G401 (cell line): Measurements from ENCODE around the gene MTHFD1. TPM values are rescaled to one million over a fixed set of nuclear protein-coding genes. Genes with fewer than 3 reads are reported as not detected.

Experiments
- DNase-seq: peaks from one replicate; pipeline ENCODE4 v3.0.0-alpha.2; 2015; ENCODE audit warnings: low spot score
- in situ Hi-C: cut with HindIII; loops from 2 replicates; pipeline ENCODE4 v1.10.0; 2016; ENCODE audit warnings: low sequenced_read_pairs, mixed read lengths
- total RNA-seq: library from RNA; depleted of rRNA; stranded (reverse); fragments of >200 nt; shearing (Covaris generic); gene quantifications from 2 replicates; pipeline ENCODE4 v1.2.3, GENCODE V29; 2014

Gene MTHFD1
- total RNA-seq, 1 experiment from 2014 or later: 53.0 TPM

DNA sequence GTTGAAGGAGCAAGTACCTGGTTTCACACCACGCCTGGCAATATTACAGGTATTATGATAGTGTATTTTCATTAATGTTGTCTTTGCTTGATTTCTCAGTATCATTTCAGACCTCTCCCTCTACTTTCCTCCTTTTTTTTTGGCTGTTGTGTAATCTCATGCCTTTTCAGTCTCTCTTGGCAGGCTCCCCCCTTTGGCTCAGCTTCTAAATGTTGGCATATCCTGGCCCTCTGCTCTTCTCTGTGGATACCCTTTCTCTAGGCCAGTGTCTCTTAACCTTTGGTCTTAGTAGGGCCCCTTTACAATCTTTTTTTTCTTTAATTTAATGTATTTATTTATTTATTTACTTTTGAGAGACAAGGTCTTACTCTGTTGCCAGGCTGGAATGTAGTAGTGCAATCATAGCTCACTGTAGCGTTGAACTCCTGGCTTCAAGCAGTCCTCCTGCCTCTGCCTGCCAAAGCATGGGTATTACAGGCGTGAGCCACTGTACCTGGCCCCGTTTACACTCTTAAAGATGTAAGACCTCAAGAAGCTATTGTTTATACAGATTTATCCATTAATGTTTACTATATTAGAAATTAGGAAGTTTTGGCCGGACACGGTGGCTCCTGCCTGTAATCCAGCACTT is 12.8 kb downstream of the MTHFD1 start:
- in situ Hi-C loops: no loop called here
- peak; percentile 30 for DNase-seq

DNA sequence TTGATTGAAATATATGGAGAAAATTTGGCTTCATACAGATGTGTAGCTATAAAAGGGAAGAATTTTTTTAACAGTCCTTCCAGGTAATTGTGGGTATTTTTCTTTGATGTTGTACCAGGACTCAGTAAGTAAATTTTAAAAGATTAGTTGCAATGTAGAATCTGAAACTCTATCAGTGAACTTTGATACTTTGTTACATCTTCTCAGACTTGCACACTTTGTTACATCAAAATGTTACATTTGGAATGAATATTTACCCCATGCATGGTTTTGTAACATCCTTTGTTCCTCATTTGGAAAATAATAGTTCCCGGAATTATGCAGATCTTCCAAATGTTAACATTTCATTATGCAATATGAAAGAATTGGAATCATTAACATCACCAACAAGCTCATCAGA is 13.8 kb downstream of the MTHFD1 start:
- in situ Hi-C loops: no loop called here

DNA sequence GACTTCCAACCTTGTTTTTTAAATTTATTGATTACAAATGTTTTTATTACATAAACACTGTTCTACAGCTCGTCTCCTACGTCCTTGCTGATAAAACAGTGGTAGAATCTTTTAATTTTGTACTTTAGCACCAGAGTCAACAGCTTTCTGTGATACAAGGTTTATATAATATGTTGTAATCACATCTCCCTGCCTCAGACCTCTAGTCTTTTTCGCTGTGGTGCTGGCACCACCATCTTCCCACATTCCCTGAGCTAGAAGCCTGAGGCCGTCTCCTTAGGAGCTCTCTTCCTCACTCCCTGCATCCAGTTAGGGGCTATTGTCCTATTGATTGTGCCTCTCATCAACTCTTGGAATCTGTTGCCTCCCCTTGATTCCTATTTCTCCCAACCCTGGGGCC is 17.1 kb downstream of the MTHFD1 start:
- in situ Hi-C loops: no loop called here
- DNase-seq: no peak

More for the DNA sequence above, 13.8 kb downstream of the MTHFD1 start:
- no peak for DNase-seq

DNA sequence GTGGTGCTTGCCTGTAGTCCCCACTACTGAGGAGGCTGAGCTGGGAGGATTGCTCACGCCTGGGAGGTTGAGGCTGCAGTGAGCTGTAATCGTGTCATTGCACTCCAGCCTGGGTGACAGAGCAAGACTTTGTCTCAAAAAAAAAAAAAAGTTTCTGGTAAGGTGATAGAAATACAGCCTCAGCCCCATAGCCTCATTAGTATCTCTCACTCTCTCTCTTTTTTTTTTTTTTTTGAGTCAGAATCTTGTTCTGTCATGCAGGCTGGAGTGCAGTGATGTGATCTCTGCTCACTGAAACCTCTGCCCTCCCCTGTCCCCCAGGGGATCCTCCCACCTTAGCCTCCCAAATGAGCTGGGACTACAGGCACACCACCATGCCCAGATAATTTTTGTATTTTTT is 19.2 kb downstream of the MTHFD1 start:
- in situ Hi-C loops: no loop called here
- DNase-seq: no peak

DNA sequence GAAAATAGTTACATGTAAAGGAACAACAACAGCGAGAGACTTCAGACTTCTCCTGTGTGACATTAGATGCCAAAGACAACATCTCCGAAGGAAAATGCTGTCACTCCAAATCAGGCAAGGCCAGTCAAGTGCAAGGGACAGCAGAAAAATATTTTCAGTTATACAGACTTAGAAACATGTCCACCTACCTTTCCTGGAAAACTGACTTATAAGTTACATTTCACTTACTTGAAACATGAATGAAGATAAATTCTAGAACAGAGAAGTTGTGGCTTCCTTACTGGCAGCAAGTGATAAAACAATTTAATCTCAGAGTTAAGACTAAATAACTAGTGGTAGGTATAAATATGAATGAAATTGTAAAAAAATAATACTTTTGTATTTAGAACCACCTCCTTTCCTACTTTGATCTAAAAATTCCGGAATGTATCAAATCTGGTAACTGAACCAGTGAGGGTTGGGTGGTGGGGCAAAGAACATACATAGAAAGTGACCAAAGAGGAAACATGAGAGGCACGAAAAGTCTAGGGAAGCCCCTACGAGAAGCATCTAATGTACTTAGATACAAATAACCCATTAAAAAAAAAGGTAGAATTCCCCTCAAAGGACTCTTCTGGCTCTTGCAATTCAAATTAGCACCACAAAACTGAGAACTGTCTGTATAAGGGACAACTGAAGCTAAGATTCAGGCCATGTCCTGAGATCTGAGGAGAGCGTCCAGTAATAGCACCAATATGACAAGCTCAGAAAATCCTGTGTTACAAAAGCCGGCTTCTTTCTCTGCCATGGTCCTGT is 21.2 kb downstream of the MTHFD1 start:
- no peak for DNase-seq
- in situ Hi-C loops: no loop called here

DNA sequence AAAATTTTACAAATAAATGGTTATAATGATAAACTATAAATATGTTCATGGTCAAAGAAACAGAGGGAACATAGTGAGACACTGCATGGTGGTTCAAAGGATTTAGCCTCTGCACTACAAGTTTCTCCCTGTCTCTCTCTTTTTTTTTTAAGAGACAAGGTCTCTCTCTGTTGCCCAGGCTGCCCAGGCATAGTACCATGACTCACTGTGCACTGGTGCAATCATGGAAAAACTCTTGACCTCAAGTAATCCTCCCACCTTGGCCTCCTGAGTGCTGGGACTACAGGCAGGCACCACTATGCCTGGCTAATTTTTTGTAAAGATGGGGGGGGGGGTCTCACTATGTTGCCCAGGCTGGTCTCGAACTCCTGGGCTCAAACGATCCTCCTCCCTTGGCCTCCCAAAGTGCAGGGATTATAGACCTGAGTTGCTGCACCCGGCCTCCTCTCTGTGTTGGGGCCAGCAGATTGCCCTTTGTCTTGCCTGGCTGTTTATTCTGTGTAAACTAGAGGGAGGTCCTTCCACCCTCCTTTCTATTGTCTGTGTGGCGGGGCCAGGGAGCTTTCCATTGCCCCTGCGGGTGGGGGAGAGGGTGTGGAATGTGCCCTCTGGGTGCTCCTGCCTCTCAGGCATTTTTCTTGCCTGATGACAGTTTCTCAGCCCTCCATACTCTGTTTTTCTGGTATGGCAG is 22.1 kb downstream of the MTHFD1 start:
- DNase-seq: no peak
- in situ Hi-C loops: no loop called here

DNA sequence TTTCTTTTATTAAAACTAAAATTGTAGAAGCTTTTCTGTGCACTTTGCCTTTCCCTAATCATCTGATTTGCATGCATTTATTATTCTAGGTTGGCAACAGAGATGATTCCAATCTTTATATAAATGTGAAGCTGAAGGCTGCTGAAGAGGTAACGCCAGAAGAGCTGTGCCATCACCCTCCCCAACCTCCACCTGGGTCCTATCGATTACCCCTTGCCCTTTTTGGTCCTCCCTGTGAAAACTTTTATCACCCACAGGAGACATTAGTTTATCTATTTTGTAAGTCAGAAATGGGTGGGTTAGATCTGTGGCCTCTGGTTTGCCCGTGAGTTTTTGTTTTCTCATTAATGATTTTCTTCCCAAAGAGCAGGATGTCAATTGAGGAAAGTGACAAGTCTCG is 22.8 kb downstream of the MTHFD1 start:
- DNase-seq: no peak
- in situ Hi-C loops: no loop called here

DNA sequence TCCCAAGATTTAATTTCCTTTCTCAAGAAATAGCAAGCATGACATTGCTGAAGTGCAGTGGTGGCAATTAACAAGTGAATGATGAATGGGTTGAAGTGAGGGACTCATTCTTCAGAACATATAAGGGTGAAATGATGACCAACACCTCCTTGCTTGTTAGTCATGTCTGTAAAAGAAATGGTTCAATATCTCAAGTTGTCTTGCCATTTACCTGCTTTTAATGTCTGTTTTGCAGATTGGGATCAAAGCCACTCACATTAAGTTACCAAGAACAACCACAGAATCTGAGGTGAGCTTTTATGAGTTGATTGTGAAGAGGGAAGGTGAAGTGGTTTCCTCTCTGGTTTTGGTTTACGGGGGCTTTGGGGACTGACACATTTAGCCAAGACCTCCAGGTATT is 24.1 kb downstream of the MTHFD1 start:
- in situ Hi-C loops: no loop called here
- DNase-seq: no peak

DNA sequence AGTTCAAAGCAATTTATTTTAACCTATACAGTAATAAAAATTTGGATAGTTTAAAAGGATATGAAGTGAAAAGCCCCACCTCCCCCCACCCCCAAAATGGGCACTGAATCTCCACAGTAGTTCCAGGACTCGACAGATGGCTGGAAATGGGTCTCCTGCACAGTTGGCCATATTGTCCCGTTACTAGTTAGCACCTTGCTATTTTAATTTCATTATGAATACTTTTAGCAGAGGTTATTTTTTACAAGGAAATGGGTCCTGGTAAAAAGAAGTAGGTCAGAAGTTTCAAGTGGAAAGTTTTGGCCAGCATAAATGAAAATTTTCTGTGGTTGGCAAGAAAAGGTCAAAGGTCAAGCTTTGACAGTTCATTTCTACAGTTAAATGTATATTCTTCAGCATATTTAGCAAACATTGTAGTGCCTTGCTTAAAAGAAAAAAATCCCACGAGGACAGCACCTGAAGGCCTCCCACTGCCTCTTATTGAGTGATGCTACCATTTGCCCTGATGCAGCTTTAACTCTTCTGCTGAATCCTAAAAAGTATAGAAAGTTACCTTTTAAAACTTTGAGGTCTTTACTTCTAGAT is 28.3 kb downstream of the MTHFD1 start:
- no peak for DNase-seq

DNA sequence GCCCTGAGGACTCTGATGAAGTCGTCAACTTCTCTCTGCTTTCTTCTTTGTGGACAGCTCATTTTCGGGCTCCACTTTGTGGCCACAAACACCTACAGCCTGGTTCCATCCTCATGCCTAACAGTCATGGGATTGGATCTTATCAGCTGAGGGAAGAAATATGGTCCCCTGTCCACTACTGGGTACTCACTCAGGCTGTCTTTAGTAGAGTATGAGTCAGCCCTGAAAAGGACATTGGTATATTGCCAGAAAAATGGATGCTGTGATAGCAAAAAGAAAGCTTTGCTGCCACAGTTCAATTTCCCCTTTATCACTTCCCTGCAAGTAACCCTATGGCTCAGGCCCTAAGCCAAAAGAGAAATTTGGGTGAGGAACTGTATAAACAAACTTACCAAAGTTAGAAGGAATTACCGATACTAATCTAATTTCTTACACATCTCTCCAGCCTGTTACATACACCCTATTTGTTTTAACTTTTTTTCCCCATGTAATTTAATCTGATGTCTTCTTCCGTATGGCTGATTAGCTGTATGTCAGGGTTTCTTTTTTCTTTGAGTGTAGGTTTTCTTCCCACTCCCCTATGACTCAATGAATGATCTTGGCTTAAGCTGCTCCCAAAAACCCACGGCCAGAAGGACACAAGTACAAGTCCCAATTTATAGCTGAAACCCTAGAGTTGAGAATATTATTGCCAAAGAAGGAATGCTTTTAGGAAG is 29.1 kb downstream of the MTHFD1 start:
- in situ Hi-C loops: no loop called here
- DNase-seq: no peak

More for the DNA sequence above, 28.3 kb downstream of the MTHFD1 start:
- in situ Hi-C loops: no loop called here

DNA sequence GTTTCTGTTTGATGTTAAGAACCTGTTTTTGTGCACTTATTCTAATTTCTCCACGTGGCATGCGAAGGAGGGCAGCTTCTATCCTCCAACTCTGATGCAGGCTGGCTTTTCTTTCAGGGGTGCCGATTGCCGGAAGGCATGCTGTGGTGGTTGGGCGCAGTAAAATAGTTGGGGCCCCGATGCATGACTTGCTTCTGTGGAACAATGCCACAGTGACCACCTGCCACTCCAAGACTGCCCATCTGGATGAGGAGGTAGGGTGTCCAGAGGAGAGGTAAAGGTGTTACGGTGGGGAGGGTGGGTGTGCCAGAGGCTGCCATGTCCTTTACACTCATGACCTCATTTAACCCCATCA is 29.6 kb downstream of the MTHFD1 start:
- in situ Hi-C loops: no loop called here
- no peak for DNase-seq

DNA sequence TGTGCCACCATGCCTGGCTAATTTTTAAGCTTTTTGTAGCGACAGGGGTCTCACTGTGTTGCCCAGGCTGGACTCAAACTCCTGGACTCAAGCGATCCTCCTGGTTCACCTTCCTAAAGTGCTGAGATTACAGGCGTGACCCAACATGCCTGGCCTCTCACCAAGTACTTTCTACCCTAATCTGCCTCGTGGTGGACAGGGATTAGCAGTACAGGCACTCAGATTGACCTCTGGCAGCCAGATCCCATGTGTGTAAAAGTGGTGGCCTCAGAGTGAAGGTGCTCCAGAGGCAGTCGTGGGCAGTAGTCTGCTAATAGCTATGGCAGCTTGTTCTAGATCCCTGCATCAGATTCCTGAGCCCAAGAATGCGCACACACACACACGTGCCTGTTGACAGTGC is 30.9 kb downstream of the MTHFD1 start:
- in situ Hi-C loops: no loop called here
- DNase-seq: no peak

DNA sequence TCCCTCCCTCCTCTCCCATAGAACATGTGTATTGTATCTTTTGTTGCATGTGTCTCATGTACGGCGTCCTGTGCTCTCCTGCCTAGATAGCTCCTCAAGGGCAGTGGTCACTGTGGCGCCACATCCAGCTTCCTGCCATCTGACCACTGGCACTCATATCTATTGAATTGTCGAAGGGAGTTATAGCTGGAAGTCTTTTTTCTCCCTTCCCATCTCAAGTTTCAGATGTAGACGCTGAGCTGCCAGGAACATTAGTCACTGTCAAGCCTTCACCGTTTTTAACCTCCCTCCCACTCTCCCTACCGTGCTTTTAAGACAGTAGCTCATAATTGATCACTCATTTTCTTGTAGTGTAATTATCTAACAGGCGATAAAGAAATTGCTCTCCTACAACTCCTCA is 33.0 kb downstream of the MTHFD1 start:
- no peak for DNase-seq
- in situ Hi-C loops: no loop called here

DNA sequence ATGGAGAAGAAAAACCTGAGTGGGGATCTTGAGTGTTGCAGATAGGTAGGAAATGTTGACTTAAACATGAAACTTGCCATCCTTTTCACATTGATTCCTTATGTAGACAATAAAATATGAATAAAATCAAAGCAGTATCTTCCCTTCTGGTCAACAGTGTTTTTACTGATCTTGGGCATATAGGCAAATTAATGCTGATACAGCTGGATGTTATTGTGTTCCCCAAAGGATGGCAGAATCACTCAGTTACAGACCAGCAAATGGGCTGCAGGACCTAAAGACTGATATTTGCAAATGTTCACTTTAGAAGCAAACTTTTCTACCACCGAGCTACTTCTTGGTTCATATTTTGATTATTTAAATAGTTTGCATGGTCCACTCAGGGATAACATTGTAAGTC is 33.9 kb downstream of the MTHFD1 start:
- DNase-seq: no peak
- in situ Hi-C loops: no loop called here

DNA sequence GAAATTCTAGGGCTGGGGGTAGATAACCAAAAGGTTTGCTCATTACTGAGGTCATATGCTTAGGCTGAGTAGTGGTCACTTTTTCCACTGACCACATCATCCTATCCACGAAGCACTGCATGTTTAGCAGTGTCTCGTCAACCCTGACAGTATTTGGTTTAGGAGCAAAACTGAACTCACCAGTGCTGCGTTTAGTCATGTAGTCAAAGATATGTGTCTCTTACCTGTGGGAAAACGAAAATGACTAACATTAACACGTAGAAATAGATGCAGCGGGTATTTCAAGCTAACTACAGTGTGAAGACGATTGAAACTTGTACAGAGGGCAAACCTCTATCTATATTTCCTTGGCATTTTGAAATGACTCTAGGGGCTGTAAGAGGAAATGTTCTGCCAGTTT is 34.6 kb downstream of the MTHFD1 start:
- in situ Hi-C loops: no loop called here
- DNase-seq: no peak

DNA sequence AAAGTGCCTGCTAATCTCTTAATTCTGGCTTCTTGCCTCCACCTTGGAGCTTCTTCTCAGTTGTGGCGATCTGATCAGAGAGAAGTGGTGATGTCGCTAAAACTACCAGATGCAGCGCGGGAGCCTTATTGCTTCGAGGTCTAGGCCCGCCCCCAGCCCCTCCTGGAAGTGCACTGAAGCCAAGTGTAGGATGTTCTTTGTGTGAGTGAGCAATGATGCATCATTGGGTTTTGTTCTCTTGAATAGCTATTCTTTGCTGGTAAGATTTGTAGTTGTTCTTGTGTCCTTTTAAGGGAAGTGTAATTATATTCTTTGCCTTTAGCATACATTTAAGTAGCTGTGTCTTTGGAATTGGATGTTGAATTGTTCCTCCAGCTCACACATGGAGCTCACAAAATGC is 35.8 kb downstream of the MTHFD1 start:
- DNase-seq: no peak
- in situ Hi-C loops: no loop called here

DNA sequence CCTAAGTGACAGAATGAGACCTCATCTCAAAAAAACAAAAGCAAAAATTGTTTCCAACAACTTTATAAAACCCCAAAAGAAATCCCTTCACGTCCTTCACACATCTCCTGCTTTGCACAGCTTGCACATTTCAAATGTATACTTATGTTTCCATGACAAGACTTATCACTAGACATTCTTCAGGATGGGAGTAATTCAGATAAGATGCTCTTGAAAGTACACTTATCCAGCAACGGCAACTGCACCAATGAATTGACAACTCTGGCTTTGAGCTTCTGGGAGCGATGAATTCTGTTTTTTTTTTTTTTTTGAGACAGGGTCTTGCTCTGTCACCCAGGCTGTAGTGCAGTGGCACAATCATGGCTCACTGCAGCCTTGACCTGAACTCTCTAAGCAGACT is 46.4 kb downstream of the MTHFD1 start:
- DNase-seq: no peak
- in situ Hi-C loops: no loop called here

DNA sequence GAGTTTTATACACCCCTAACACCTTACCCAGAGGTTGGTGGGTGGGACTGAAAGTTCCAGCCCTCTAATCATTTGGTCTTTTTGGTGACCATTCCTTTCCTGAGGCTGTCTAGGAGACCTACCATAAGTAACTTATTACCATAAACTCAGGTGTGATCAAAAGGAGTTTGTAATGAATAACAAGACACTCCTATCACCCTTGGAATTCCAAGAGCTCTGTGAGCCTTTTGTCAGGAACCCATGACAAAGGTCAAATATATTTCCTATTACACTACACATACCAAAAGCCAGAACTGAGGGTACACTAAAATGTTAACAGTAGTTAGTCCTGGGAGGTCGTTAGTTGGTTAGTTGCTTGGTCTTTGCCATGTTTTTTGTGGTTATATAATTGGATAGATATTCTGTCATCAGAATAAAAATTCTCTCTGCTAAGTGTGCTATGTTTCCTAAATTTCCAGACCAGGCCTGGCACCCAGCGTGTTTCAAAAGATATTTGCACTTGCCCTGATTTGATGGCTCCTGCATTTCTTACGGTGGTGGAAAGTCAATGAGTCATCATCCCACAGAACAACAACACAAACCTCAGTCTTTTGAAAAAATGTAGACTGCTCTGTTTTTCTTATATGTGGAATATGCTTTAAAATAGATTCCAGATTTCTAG is 50.2 kb downstream of the MTHFD1 start:
- in situ Hi-C loops: no loop called here
- no peak for DNase-seq

DNA sequence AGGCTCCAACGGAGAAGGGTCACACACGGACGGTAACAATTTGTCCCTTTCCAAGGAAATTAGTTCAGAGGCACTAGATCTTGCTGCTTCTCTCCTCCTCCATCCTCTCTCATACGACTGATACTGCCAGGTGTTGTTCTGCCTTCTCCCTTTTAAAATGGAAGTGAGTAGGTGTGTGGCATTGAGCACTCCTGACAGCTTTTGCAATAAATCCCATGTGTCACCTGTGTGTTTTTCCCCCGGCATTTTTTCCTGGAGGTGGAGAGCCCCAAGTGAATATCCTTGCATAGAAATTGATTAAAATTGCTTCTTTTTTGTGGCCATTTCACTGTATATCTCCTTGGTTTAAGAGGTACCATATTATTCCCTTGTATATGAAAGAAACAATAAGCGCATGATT is 51.0 kb downstream of the MTHFD1 start:
- in situ Hi-C loops: no loop called here
- no peak for DNase-seq
